PC-9 (cell line): ENCODE measurements around the gene WDR33. TPM values are rescaled to one million over a fixed set of nuclear protein-coding genes. Genes with fewer than 3 reads are reported as not detected.
"Not testable (repeated sequence)": the region's sequence is repeated elsewhere in the genome, so short reads cannot be mapped to it uniquely, and the experiment has no call there.

Experiments used
- BruUV-seq: library from RNA; stranded (reverse); fragments of 400-500 nt; replicated peaks from 2 replicates; lab custom pipeline; 2021; lab: Mats Ljungman, UMichigan
- CTCF ChIA-PET: fragments of 300-600 bp; sonication (Branson Sonifier 250); formaldehyde crosslinking; loops from one replicate; lab custom pipeline; 2022; ENCODE audit warnings: antibody characterized with exemption; lab: Charles Lee
- POLR2A ChIA-PET: fragments of 300-600 bp; sonication (Branson Sonifier 250); formaldehyde crosslinking; loops from one replicate; lab custom pipeline; 2022; ENCODE audit warnings: antibody characterized with exemption; ENCODE audit not compliant: unreplicated experiment; lab: Charles Lee
- DNase-seq, 2 experiments: peaks; one replicate each; pipeline versions ENCODE4 v3.0.0 to v3.0.0-alpha.2; 2015 to 2022; ENCODE audit warnings: mixed read lengths in 1 of 2
- H2AFZ ChIP-seq: fragments of 200-600 bp; sonication (generic); 2 replicates; pipeline ENCODE4 v1.8.1; 2017; ENCODE audit warnings: antibody characterized with exemption
- H3F3A ChIP-seq: fragments of 200-600 bp; sonication (generic); 2 replicates; pipeline ENCODE4 v1.8.1; 2017; ENCODE audit warnings: antibody characterized with exemption, mild to moderate bottlenecking, low read depth; ENCODE audit not compliant: insufficient read depth
- H3K27ac ChIP-seq: fragments of 200-600 bp; sonication (generic); 2 replicates; pipeline ENCODE4 v1.6.1; 2016; ENCODE audit warnings: mixed run types
- H3K27me3 ChIP-seq: fragments of 200-600 bp; sonication (generic); 2 replicates; pipeline ENCODE4 v1.6.1; 2016; ENCODE audit warnings: low read depth, mixed run types; ENCODE audit not compliant: insufficient read depth
- H3K36me3 ChIP-seq: fragments of 200-600 bp; sonication (generic); 2 replicates; pipeline ENCODE4 v1.6.1; 2016; ENCODE audit warnings: low read depth, mixed run types
- H3K4me1 ChIP-seq: fragments of 200-600 bp; sonication (generic); replicated peaks from 2 replicates; pipeline ENCODE4 v1.6.1; 2016; ENCODE audit warnings: mixed run types; ENCODE audit not compliant: insufficient read depth
- H3K4me2 ChIP-seq: fragments of 200-600 bp; sonication (generic); 2 replicates; pipeline ENCODE4 v1.6.1; 2017; ENCODE audit warnings: mixed run types
- H3K4me3 ChIP-seq: fragments of 200-600 bp; sonication (generic); 2 replicates; pipeline ENCODE4 v1.6.1; 2016; ENCODE audit warnings: mixed run types
- H3K79me2 ChIP-seq: fragments of 200-600 bp; sonication (generic); 2 replicates; pipeline ENCODE4 v1.6.1; 2017; ENCODE audit warnings: low read depth, mixed run types
- H3K9me2 ChIP-seq: fragments of 200-600 bp; sonication (generic); 2 replicates; pipeline ENCODE4 v1.8.1; 2017; ENCODE audit warnings: mild to moderate bottlenecking; ENCODE audit not compliant: insufficient read depth
- H3K9me3 ChIP-seq: fragments of 200-600 bp; sonication (generic); 2 replicates; pipeline ENCODE4 v1.8.1; 2016; ENCODE audit warnings: low read depth; ENCODE audit not compliant: insufficient read depth
- H4K20me1 ChIP-seq: fragments of 200-600 bp; sonication (generic); 2 replicates; pipeline ENCODE4 v1.8.1; 2017; ENCODE audit not compliant: insufficient read depth
- CTCF ChIP-seq: fragments of 200-600 bp; sonication (generic); conservative IDR thresholded peaks from 2 replicates; pipeline ENCODE4 v1.6.1; 2017; ENCODE audit warnings: mixed run types, antibody characterized with exemption, mild to moderate bottlenecking, moderate library complexity
- EZH2 ChIP-seq: fragments of 200-600 bp; sonication (generic); IDR thresholded peaks from 2 replicates; pipeline ENCODE4 v1.8.0; 2017; ENCODE audit warnings: antibody characterized with exemption, low read depth
- intact Hi-C: fragments of 100-400 bp; cut with micrococcal nuclease; formaldehyde crosslinking; loops from one replicate; pipeline ENCODE4 v1.10.0; 2022; ENCODE audit not compliant: unreplicated experiment
- total RNA-seq: library from RNA; stranded (reverse); gene quantifications from 2 replicates; pipeline ENCODE4 v1.2.3, GENCODE V29; 2021

WDR33 gene
- total RNA-seq, 1 experiment from 2014 or later: 59.3 TPM

- H2AFZ ChIP-seq: peak overlapping the region; percentile 98
- peak in 1 of 2 experiments; percentile 26 for DNase-seq
- peak overlapping the region; percentile 71 for H3K27ac ChIP-seq
- H3K9me2 ChIP-seq: no peaks in the 10 kb centered on the region
- H4K20me1 ChIP-seq: peaks cover 38% of the 10 kb centered on the region
- H3K27me3 ChIP-seq: 0 out of 2 replicates have a peak, but pooled peaks cover 2% of the 10 kb centered on the region
- peaks cover 7% of the 10 kb centered on the region; the same call in 1 of the 2 replicates for H3F3A ChIP-seq
- H3K4me3 ChIP-seq: peak overlapping the region; percentile 89
- POLR2A ChIA-PET: interaction anchor here (0.7 kb wide), 1 partner anchor 66 kb away, joined by 3 read pairs; no protein-coding TSS in a partner anchor
- TSS peak; percentile 95 for BruUV-seq
- H3K4me1 ChIP-seq: peaks cover 34% of the 10 kb centered on the region
- H3K36me3 ChIP-seq: no peaks in the 10 kb centered on the region
- no peaks in the 10 kb centered on the region for H3K9me3 ChIP-seq
- CTCF ChIA-PET: interaction anchor here (1.0 kb wide), 1 partner anchor 220 kb away, joined by 4 read pairs; no protein-coding TSS in a partner anchor
- peaks cover 42% of the 10 kb centered on the region for H3K79me2 ChIP-seq
- peak overlapping the region; percentile 82 for H3K4me2 ChIP-seq
- no peak for TF ChIP-seq EZH2
- no peak; the same call in 1 of the 2 replicates for TF ChIP-seq CTCF
- intact Hi-C loops: loop anchor here (2.0 to 5.0 kb wide), 4 partner anchors 41 to 284 kb away; partner anchors contain the start of genes IWS1, POLR2D and SFT2D3
These were observed 688 bp upstream of the WDR33 start for GRCh38 chr2:127811397-127812321.

- no peaks in the 10 kb centered on the region for H3K9me2 ChIP-seq
- no peak for TF ChIP-seq EZH2
- 0 out of 2 replicates have a peak, but pooled peaks have one; percentile 18 for TF ChIP-seq CTCF
- peaks cover 37% of the 10 kb centered on the region for H3K4me1 ChIP-seq
- H3K36me3 ChIP-seq: no peaks in the 10 kb centered on the region
- peak; percentile 15 to 34 for DNase-seq
- intact Hi-C loops: loop anchor here (2.0 to 5.0 kb wide), 4 partner anchors 39 to 283 kb away; partner anchors contain the start of genes IWS1, POLR2D and SFT2D3
- no peaks in the 10 kb centered on the region for H3K27me3 ChIP-seq
- peak overlapping the region; percentile 89 for H3K4me3 ChIP-seq
- peaks cover 57% of the 10 kb centered on the region for H3K79me2 ChIP-seq
- ChIA-PET POLR2A (no interaction called here), CTCF (no interaction called here)
- no peaks in the 10 kb centered on the region for H3K9me3 ChIP-seq
- peaks cover 7% of the 10 kb centered on the region; the same call in 1 of the 2 replicates for H3F3A ChIP-seq
- H3K4me2 ChIP-seq: peak overlapping the region; percentile 82
- H4K20me1 ChIP-seq: peaks cover 50% of the 10 kb centered on the region
- H3K27ac ChIP-seq: peak overlapping the region; percentile 71
- H2AFZ ChIP-seq: peak overlapping the region; percentile 98
- no TSS peak for BruUV-seq
These were observed 784 bp downstream of the WDR33 start for GRCh38 chr2:127810156-127810618.

- POLR2A ChIA-PET: interaction anchor here (0.5 to 0.7 kb wide), 2 partner anchors 56 to 204 kb away, joined by 3 to 12 read pairs; no protein-coding TSS in a partner anchor
- Histone ChIP-seq H2AFZ (no peak overlapping the region), H3F3A (peaks cover 12% of the 10 kb centered on the region; the same call in 1 of the 2 replicates), H3K9me2 (no peaks in the 10 kb centered on the region), H3K36me3 (0 out of 2 replicates have a peak, but pooled peaks cover 7% of the 10 kb centered on the region), H3K79me2 (peaks cover 81% of the 10 kb centered on the region), H3K4me1 (peaks cover 37% of the 10 kb centered on the region), H3K9me3 (no peaks in the 10 kb centered on the region), H3K27ac (no peak overlapping the region), H3K4me3 (no peak overlapping the region), H3K27me3 (no peaks in the 10 kb centered on the region), H3K4me2 (peak overlapping the region; percentile 82), H4K20me1 (peaks cover 74% of the 10 kb centered on the region)
- BruUV-seq: no TSS peak
- no peak for DNase-seq
- CTCF ChIA-PET: no interaction called here
- TF ChIP-seq CTCF (no peak), EZH2 (no peak)
- intact Hi-C loops: no loop called here
These were observed 3.2 kb downstream of the WDR33 start for GRCh38 chr2:127807678-127808353.

- H3K4me3 ChIP-seq, intact Hi-C loops, H3K9me2 ChIP-seq, H3K36me3 ChIP-seq, H3K27me3 ChIP-seq, H3K9me3 ChIP-seq, BruUV-seq, H3K27ac ChIP-seq, DNase-seq, H3K4me2 ChIP-seq, CTCF ChIA-PET, H2AFZ ChIP-seq: not testable (repeated sequence)
- H3K79me2 ChIP-seq: peaks cover 90% of the 10 kb centered on the region
- H4K20me1 ChIP-seq: peaks cover 84% of the 10 kb centered on the region
- H3K4me1 ChIP-seq: peaks cover 34% of the 10 kb centered on the region
- peaks cover 12% of the 10 kb centered on the region; the same call in 1 of the 2 replicates for H3F3A ChIP-seq
- POLR2A ChIA-PET: interaction anchor here (0.8 kb wide), 1 partner anchor 50 kb away, joined by 9 read pairs; no protein-coding TSS in a partner anchor
These were observed 4.1 kb downstream of the WDR33 start for GRCh38 chr2:127806860-127807259.
